Measurements from ENCODE around the gene PLEKHG1. TPM values are rescaled to one million over a fixed set of nuclear protein-coding genes. Genes with fewer than 3 reads are reported as not detected.
A peak's percentile ranks its signal among the peaks of the same experiment; 100 is the strongest.

PLEKHG1 gene
- total and polyA plus RNA-seq, 2 experiments from 2014 or later, result 6.3 to 6.8 TPM

- Histone ChIP-seq H3K4me2 (no peak overlapping the region), H3K9me3 (ENCODE audit: low read depth) (no peaks in the 10 kb centered on the region), H3K27ac (no peak overlapping the region), H3K36me3 (replicated peaks; ENCODE audit: insufficient read depth, low read depth) (no peaks in the 10 kb centered on the region), H3K4me3 (no peak overlapping the region), H2AFZ (no peak overlapping the region), H3K27me3 (no peaks in the 10 kb centered on the region), H4K20me1 (ENCODE audit: insufficient read depth, poor library complexity, severe bottlenecking) (no peaks in the 10 kb centered on the region), H3K4me1 (ENCODE audit: insufficient read depth) (peaks cover 7% of the 10 kb centered on the region), H3K79me2 (peaks cover 51% of the 10 kb centered on the region), H3K9me2 (replicated peaks; ENCODE audit: insufficient read depth) (no peaks in the 10 kb centered on the region)
- DNase-seq (ENCODE audit: low spot score), result no peak
- TF ChIP-seq EZH2 (IDR thresholded peaks at IDR 0.05; ENCODE audit: borderline replicate concordance) (no peak), EZH2phosphoT487 (IDR thresholded peaks at IDR 0.05; ENCODE audit: low read depth, severe bottlenecking, unreplicated experiment) (no peak)
- TF ChIP-seq, protein P1, sequence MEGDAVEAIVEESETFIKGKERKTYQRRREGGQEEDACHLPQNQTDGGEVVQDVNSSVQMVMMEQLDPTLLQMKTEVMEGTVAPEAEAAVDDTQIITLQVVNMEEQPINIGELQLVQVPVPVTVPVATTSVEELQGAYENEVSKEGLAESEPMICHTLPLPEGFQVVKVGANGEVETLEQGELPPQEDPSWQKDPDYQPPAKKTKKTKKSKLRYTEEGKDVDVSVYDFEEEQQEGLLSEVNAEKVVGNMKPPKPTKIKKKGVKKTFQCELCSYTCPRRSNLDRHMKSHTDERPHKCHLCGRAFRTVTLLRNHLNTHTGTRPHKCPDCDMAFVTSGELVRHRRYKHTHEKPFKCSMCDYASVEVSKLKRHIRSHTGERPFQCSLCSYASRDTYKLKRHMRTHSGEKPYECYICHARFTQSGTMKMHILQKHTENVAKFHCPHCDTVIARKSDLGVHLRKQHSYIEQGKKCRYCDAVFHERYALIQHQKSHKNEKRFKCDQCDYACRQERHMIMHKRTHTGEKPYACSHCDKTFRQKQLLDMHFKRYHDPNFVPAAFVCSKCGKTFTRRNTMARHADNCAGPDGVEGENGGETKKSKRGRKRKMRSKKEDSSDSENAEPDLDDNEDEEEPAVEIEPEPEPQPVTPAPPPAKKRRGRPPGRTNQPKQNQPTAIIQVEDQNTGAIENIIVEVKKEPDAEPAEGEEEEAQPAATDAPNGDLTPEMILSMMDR (IDR thresholded peaks at IDR 0.05; ENCODE audit: poor library complexity), result no peak
- 80% methylated on average over 4 of the region's 4 CpGs for WGBS (ENCODE audit: low lambda C conversion rate, missing lambda C conversion rate)
Observed at GRCh38 chr6:150613269-150613668, 13.6 kb downstream of the PLEKHG1 start.

DNA sequence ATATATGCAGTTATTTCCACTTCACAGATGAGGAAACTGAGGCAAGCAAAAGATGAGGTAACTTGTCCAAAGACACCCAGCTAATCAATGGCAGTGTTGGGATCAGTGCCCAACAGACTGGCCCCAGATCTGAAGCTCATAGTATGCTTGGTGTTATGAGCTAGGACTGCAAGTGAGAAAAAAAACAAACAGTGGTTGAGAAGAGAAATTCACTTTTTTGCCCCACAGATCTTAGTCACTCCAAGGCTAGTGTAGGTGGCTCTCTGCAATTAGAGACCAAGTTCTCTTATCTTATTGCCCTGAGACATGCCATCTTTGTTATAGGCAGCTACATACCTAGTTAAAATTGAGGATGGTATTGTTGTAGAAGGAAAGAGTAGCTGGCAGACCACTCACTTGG, 16.3 kb downstream of the PLEKHG1 start:
- no peak overlapping the region for H2AFZ ChIP-seq
- peaks cover 55% of the 10 kb centered on the region for H3K79me2 ChIP-seq
- no peak for DNase-seq (ENCODE audit: low spot score)
- no peaks in the 10 kb centered on the region for H4K20me1 ChIP-seq (ENCODE audit: insufficient read depth, poor library complexity, severe bottlenecking)
- H3K9me3 ChIP-seq (ENCODE audit: low read depth), result no peaks in the 10 kb centered on the region
- H3K4me1 ChIP-seq (ENCODE audit: insufficient read depth), result peaks cover 25% of the 10 kb centered on the region
- H3K27me3 ChIP-seq, result no peaks in the 10 kb centered on the region
- H3K9me2 ChIP-seq (replicated peaks; ENCODE audit: insufficient read depth), result no peaks in the 10 kb centered on the region
- no peak overlapping the region for H3K4me3 ChIP-seq
- no peak overlapping the region for H3K4me2 ChIP-seq
- TF ChIP-seq, protein P1 (IDR thresholded peaks at IDR 0.05; ENCODE audit: poor library complexity), result no peak
- TF ChIP-seq EZH2phosphoT487 (IDR thresholded peaks at IDR 0.05; ENCODE audit: low read depth, severe bottlenecking, unreplicated experiment), result no peak
- no peak for TF ChIP-seq EZH2 (IDR thresholded peaks at IDR 0.05; ENCODE audit: borderline replicate concordance)
- no peaks in the 10 kb centered on the region for H3K36me3 ChIP-seq (replicated peaks; ENCODE audit: insufficient read depth, low read depth)
- H3K27ac ChIP-seq, result no peak overlapping the region

DNA sequence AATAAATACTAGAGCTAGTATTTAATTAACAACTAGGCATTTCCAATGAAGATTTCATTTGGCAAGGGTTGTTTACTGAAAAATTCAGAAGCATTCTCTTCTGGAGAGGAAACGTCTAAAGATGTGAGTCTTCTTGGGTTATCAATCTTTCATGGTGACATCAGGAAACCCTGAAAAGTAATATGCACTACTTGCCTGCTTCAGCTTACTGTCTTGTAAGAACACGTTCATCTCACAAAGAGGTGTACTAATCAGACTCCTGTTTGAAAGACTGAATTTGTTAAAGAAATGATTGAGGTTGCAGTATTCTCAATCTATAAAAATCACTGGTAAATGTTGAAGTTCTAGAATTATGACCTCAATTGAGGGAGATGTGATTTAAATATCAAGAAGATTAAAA, 16.9 kb downstream of the PLEKHG1 start:
- TF ChIP-seq, protein P1 (IDR thresholded peaks at IDR 0.05; ENCODE audit: poor library complexity), result no peak
- TF ChIP-seq EZH2 (IDR thresholded peaks at IDR 0.05; ENCODE audit: borderline replicate concordance) (no peak), EZH2phosphoT487 (IDR thresholded peaks at IDR 0.05; ENCODE audit: low read depth, severe bottlenecking, unreplicated experiment) (no peak)
- H3K79me2 ChIP-seq, result peaks cover 54% of the 10 kb centered on the region
- H3K36me3 ChIP-seq (replicated peaks; ENCODE audit: insufficient read depth, low read depth), result no peaks in the 10 kb centered on the region
- peaks cover 25% of the 10 kb centered on the region for H3K4me1 ChIP-seq (ENCODE audit: insufficient read depth)
- H3K4me2 ChIP-seq, result no peak overlapping the region
- H3K9me2 ChIP-seq (replicated peaks; ENCODE audit: insufficient read depth), result no peaks in the 10 kb centered on the region
- H3K4me3 ChIP-seq, result no peak overlapping the region
- no peak overlapping the region for H2AFZ ChIP-seq
- WGBS (ENCODE audit: low lambda C conversion rate, missing lambda C conversion rate), result 72% methylated on average over 2 of the region's 2 CpGs
- no peaks in the 10 kb centered on the region for H4K20me1 ChIP-seq (ENCODE audit: insufficient read depth, poor library complexity, severe bottlenecking)
- no peak overlapping the region for H3K27ac ChIP-seq
- DNase-seq (ENCODE audit: low spot score), result no peak
- H3K27me3 ChIP-seq, result no peaks in the 10 kb centered on the region
- no peaks in the 10 kb centered on the region for H3K9me3 ChIP-seq (ENCODE audit: low read depth)

DNA sequence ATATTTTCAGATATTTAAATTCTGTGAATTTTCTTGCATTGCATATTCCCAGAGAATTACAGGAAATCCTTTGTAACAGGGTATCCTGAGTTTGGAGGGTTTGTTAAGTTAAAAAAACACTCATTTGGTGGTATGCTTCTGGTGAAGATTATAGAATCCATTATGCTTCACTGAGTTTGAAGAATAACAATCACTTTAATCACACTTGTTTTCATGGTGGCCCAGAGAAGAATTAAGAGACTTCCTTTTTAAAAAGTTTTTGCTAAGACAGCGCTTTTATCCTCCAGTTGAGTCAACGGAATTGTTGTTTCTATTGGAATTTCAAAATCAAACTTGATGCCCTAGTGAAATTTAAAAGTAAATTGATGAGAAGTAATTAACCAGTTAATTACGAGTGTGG, 17.4 kb downstream of the PLEKHG1 start:
- no peaks in the 10 kb centered on the region for H3K36me3 ChIP-seq (replicated peaks; ENCODE audit: insufficient read depth, low read depth)
- TF ChIP-seq EZH2 (IDR thresholded peaks at IDR 0.05; ENCODE audit: borderline replicate concordance) (no peak), EZH2phosphoT487 (IDR thresholded peaks at IDR 0.05; ENCODE audit: low read depth, severe bottlenecking, unreplicated experiment) (no peak)
- TF ChIP-seq, protein P1 (IDR thresholded peaks at IDR 0.05; ENCODE audit: poor library complexity), result no peak
- H3K9me3 ChIP-seq (ENCODE audit: low read depth), result no peaks in the 10 kb centered on the region
- no peak overlapping the region for H3K4me3 ChIP-seq
- no peak overlapping the region for H2AFZ ChIP-seq
- no peaks in the 10 kb centered on the region for H3K27me3 ChIP-seq
- DNase-seq (ENCODE audit: low spot score), result no peak
- H3K4me2 ChIP-seq, result peak overlapping the region; percentile 63
- peaks cover 25% of the 10 kb centered on the region for H3K4me1 ChIP-seq (ENCODE audit: insufficient read depth)
- no peaks in the 10 kb centered on the region for H3K9me2 ChIP-seq (replicated peaks; ENCODE audit: insufficient read depth)
- no peaks in the 10 kb centered on the region for H4K20me1 ChIP-seq (ENCODE audit: insufficient read depth, poor library complexity, severe bottlenecking)
- 87% methylated on average over 3 of the region's 3 CpGs for WGBS (ENCODE audit: low lambda C conversion rate, missing lambda C conversion rate)
- H3K27ac ChIP-seq, result peak overlapping the region; percentile 80
- H3K79me2 ChIP-seq, result peaks cover 57% of the 10 kb centered on the region
